GM12872 (cell line): ENCODE measurements around the gene SPOCK1.
A peak's percentile ranks its signal among the peaks of the same experiment; 100 is the strongest.

Experiments used
- CTCF ChIP-seq: IDR thresholded peaks from 3 replicates; pipeline ENCODE4 v1.5.1; 2011; ENCODE audit warnings: low read depth, mild to moderate bottlenecking, low read length, moderate library complexity; ENCODE audit not compliant: insufficient read depth

Gene SPOCK1

GRCh38 chr5:137086342-137086741, 412.8 kb downstream of the SPOCK1 start:
- 0 out of 3 replicates have a peak, but pooled peaks have one; percentile 9 for TF ChIP-seq CTCF

- no peak for TF ChIP-seq CTCF
Observed at GRCh38 chr5:137085206-137085605, 413.9 kb downstream of the SPOCK1 start.

- no peak for TF ChIP-seq CTCF
Observed at GRCh38 chr5:137084016-137084415, 415.1 kb downstream of the SPOCK1 start.

GRCh38 chr5:137082951-137083350, 416.2 kb downstream of the SPOCK1 start:
- no peak for TF ChIP-seq CTCF

GRCh38 chr5:137078171-137078665, 420.9 kb downstream of the SPOCK1 start:
- TF ChIP-seq CTCF = no peak

GRCh38 chr5:137075163-137075970, 423.8 kb downstream of the SPOCK1 start:
- peak; percentile 84 for TF ChIP-seq CTCF

GRCh38 chr5:137073189-137073588, 425.9 kb downstream of the SPOCK1 start:
- TF ChIP-seq CTCF = no peak
